GM18519 (cell line): ENCODE results near the gene CCL19.
"Not testable (repeated sequence)": the region's sequence is repeated elsewhere in the genome, so short reads cannot be mapped to it uniquely, and the experiment has no call there.

Experiments used
- ATAC-seq: cut with Tn5 transposase; IDR thresholded peaks from one replicate; pipeline ENCODE4 v1.9.1; 2021; ENCODE audit warnings: mild to moderate bottlenecking, moderate library complexity; ENCODE audit not compliant: unreplicated experiment, low FRiP score

The CCL19 gene

GRCh38 chr9:34690983-34691935 lies at the start of gene CCL19:
TSS of gene CCL19 (minus strand) at chr9:34691276. CDS start at chr9:34691139, 137 bp downstream.
- ATAC-seq = no peak

GRCh38 chr9:34740176-34740575 lies 49.1 kb upstream of the CCL19 start:
- ATAC-seq = not testable (repeated sequence)

GRCh38 chr9:34737677-34738260 lies 46.7 kb upstream of the CCL19 start:
- ATAC-seq = no peak

- no peak for ATAC-seq
Observed at GRCh38 chr9:34734720-34735119, 43.6 kb upstream of the CCL19 start.

- ATAC-seq = no peak
Observed at GRCh38 chr9:34732886-34733285, 41.8 kb upstream of the CCL19 start.

- ATAC-seq = no peak
Observed at GRCh38 chr9:34732478-34732877, 41.4 kb upstream of the CCL19 start.

GRCh38 chr9:34723141-34723540 lies 32.1 kb upstream of the CCL19 start:
- ATAC-seq = no peak

GRCh38 chr9:34719769-34720025 lies 28.6 kb upstream of the CCL19 start:
- not testable (repeated sequence) for ATAC-seq

- ATAC-seq = no peak
Observed at GRCh38 chr9:34719021-34719768, 28.1 kb upstream of the CCL19 start.

GRCh38 chr9:34717996-34718614 lies 27.0 kb upstream of the CCL19 start:
- no peak for ATAC-seq

- no peak for ATAC-seq
Observed at GRCh38 chr9:34716711-34717110, 25.6 kb upstream of the CCL19 start.

- ATAC-seq = no peak
Observed at GRCh38 chr9:34715639-34716215, 24.7 kb upstream of the CCL19 start.

GRCh38 chr9:34714007-34714406 lies 22.9 kb upstream of the CCL19 start:
- no peak for ATAC-seq

GRCh38 chr9:34712140-34712539 lies 21.1 kb upstream of the CCL19 start:
- no peak for ATAC-seq

GRCh38 chr9:34710023-34710422 lies 18.9 kb upstream of the CCL19 start, which contains the start of gene CCL21:
TSS of gene CCL21 (minus strand) at chr9:34710136. CDS start at chr9:34710066, 70 bp downstream.
- no peak for ATAC-seq

- ATAC-seq = no peak
Observed at GRCh38 chr9:34709196-34709978, 18.3 kb upstream of the CCL19 start.

- no peak for ATAC-seq
Observed at GRCh38 chr9:34707130-34707529, 16.1 kb upstream of the CCL19 start.

GRCh38 chr9:34701769-34702736 lies 11.0 kb upstream of the CCL19 start:
- peak; percentile 49 for ATAC-seq
